ENCODE data around the gene SORCS2.

SORCS2 gene

GRCh38 chr4:7649741-7650531 is 457.6 kb downstream of the SORCS2 start:
- no peak for DNase-seq

DNA sequence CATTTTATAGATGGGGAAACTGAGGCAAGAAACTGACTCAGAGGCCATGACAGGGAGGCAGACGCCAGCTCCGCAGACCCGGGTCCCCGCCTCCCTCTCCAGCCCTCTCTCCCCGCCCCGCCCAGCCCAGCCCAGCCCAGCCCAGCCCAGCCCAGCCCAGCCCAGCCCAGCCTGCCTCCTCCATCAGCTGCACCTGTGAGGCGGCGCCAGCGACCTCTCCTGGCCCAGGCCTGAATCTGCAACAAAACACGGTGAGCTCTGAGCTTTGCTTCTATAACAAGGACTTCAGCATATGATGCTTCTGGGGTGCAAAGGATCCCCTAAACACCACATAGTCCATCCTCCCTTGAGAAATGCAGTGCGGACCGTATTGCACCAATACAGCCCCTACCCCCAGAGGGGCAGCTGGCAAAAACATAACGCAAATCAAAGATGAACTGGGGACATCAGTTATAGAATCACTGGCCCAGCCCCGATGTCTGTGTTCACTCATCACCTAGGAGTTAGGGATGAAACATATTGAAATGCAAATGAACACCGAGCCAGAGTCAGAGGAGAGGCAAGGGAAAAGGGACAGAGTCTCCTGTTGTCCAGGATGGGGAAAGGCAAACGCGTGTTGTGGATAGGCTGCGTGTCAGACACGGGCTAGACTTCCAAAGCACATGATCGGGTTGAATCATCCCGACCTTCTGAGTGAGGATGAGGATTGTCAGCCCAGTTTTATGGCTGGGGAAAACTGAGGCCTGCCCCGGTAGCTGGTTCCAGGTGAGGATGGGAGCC is 458.5 kb downstream of the SORCS2 start:
- DNase-seq: no peak

DNA sequence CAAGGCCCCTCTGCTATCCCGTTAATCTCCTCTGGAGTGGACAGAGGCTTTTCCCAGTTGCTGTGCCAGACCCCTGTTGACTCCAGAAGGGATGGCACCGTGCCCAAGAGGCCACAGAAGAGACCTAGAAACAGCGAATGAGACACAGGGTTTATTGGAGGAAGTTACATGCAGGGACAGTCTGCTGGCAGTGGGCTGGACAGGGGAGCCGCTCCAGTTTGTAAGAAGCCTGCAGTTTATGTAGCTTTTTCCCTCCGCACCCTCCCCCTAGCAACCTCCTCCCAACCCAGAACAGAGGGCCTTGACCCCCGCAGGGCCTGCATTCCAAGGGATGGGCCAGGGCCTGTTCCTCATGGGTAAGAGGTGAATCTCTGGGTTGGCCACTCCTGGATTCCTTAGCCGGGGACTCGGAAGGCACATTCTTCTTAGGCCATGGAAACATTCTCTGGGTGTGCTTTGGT is 459.2 kb downstream of the SORCS2 start:
- DNase-seq: no peak

- no peak for DNase-seq
Measured at GRCh38 chr4:7652006-7652405, 459.7 kb downstream of the SORCS2 start.

DNA sequence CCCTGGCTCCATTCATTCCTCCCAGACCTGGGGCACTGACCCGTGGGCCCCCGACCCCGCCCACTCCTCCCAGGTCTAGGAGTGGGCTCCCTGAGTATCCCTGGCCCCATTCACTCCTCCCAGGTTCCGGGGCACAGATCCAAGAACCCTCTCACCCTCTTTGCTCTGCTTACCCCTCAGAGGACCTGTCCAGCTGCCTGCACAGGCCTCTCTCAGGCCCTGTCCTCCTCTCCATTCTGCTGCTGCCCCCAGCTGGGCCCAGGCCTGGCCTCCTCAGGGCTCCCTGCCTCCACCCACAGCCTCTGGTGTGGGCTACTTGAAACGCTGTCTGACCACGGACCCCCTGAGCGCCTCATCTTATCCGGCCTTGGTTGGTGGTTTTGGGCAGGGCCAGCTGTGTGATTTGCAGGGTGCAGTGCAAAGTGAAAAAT is 460.1 kb downstream of the SORCS2 start:
- DNase-seq: no peak

- DNase-seq: no peak
Measured at GRCh38 chr4:7652906-7653305, 460.6 kb downstream of the SORCS2 start.

DNA sequence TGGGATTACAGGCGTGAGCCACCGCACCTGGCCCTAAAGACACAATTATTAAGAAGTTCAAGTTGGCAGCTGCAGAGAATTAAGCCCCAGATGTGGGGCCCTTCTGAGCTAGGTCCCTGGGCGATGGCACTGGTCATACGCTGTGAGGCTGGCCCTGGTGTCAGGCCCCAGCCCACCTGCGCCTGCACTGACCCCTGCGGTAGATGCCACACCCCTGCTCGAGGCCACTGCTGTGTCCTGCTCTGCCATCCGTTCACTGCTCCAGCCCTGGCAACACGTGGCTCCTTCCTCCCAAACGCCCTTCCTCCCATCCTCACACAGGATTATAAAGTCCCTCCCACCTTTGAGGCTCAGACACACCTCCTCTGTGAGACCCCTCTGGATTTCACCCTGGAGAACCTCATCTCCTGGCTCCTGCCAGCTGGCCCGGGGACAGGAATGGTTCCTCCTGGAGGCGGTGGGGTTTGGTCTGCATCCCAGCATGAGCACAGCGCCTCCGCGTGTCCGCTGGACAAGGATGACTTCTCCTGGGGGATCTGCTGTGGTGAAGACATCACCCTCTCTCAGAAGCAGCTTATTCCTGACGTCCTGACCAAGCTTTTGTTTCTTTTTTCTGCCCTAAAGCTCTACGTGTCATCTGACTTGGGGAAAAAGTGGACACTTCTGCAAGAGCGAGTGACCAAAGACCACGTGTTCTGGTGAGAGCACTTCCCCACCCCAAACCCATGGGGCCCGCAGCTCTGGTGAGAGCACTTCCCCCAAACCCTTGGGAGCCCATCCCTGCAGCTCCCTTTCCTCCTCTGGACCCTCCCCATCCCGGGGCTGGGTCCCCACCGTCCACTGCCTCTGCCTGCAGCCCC is 461.4 kb downstream of the SORCS2 start:
- no peak for DNase-seq

DNA sequence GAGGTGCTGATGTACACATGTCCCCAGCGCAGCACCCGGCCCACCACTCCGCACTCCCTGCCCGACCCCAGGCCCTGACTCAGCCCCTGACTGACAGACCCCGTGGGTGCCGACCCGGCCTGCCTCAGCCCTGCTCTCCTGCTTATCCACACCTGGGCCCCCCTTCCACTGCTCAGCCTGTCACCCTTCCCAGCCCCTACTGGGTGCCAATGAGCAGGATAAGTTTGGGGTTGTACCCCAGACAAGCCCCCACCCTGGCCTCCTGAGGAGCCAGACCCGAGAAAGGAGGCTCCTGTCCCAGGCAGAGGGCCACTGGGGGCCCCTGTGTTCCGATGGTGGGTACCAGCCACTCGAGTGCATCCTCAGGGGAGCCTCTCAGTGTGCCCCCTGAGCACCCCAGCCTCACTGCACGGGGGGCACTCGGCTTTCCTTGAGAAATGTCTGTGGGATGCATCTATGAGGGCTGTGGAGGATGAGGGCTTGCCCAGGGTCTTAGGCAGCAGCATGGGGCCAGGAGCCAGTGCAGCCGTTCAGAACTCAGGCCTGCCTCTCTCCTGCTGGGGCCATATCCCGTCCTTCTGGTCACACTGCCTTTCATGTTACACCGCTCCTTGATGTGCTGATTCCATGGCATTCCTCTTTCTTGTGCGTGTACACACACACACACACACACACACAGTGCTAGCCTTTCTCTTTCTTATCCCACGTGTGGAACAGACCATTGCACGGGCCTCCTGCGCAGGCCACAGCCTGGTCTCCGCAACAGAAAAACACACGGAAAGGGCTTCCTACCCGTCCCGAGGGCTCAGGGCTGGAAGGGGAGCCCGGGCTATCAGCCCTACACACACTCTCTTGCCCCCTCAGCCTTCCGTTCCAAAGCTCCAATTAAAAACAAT is 462.5 kb downstream of the SORCS2 start:
- no peak for DNase-seq

- DNase-seq: no peak
Measured at GRCh38 chr4:7655511-7656243, 463.3 kb downstream of the SORCS2 start.

DNA sequence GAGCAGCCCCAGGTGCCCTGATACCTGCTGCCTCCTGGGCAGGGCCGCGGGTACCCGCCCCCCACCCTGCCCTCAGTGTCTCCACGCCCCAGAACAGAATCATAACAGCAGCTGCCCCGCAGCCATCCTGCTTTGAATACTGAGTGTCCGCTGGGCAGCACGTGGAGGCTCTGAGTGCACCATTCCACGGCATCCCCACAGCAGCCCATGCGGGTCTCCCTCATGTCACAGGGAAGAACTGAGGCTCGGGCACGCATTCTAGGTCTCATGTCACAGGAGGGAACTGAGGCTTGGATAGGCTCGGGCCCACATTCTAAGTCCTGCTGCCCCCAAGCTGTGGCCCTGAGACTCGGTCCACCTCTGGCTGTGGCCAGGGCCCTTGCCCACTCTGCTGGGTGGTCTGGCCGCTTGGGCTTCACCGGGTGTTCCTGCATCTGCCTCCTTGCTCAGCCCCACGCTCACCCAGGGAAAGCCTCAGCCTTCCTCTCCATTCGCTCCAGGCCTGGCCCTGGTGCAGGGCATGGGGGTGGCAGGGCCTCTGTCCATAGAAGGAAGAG is 464.0 kb downstream of the SORCS2 start:
- no peak for DNase-seq

GRCh38 chr4:7657545-7658297 is 465.4 kb downstream of the SORCS2 start:
- no peak for DNase-seq

- no peak for DNase-seq
Measured at GRCh38 chr4:7658341-7659204, 466.2 kb downstream of the SORCS2 start.

DNA sequence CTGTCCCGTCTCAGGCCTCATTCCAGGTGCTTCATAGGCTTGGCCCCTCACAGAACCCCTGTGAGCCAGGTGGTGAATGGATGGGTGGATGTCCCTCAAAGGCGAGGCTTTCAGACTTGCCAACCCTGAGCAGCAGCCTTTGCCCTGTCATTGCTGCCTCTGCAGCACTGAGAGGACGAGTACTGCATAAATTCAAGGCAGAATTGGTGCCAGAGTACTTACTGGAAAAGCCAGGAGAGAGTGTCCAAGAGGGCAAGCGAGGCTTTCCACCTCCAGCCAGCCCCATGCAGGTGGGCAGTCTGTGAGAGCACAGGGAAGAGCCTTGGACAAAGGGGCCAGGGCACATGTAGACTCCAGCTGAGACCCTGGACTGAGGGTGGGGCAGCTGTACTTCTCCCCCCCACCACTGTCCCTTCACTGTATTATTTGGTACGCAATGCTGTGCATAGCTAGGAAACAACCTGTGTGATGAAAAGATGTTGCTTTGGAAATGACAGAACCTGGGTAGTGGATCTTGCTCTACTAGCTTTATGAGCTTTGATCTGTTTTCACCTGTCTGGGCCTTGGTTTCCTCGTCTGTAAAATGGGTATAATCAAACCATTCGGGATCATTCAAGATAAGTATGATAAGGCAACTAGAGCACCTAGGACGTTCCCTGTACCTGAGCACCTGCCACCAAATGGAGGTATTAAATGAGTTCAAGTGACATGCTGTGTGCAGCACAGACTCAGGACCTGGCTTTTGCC is 467.3 kb downstream of the SORCS2 start:
- no peak for DNase-seq

- DNase-seq: no peak
Measured at GRCh38 chr4:7660176-7661039, 468.1 kb downstream of the SORCS2 start.

DNA sequence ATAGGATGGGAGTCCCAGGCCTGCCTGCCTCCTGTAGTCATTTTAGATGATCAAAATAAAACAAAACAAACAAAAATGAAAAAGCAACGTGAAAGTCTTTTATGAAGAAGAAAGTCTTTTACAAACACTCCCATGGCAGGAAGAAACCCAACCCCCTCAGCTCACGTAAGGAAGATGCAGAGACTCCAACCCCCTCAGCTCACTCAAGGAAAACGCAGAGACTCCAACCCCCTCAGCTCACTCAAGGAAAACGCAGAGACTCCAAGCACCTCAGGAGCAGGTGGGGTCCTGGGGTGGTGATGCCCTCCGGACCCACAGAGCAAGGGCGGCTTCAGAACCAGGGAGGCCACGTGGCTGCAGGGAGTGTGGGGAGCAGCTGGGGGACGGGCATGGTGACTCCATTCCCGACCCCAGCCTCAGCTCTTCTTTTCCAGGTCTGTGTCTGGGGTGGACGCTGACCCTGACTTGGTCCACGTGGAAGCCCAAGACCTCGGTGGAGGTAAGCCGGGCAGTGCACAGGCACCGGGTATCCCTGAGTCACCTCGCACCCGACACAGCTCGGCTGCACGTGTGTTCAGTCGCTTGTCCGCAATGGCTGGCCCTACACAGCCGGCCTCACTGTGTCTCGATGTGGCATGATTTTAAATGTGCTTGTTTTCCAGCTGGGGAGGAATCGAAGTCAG is 468.9 kb downstream of the SORCS2 start:
- DNase-seq: no peak

DNA sequence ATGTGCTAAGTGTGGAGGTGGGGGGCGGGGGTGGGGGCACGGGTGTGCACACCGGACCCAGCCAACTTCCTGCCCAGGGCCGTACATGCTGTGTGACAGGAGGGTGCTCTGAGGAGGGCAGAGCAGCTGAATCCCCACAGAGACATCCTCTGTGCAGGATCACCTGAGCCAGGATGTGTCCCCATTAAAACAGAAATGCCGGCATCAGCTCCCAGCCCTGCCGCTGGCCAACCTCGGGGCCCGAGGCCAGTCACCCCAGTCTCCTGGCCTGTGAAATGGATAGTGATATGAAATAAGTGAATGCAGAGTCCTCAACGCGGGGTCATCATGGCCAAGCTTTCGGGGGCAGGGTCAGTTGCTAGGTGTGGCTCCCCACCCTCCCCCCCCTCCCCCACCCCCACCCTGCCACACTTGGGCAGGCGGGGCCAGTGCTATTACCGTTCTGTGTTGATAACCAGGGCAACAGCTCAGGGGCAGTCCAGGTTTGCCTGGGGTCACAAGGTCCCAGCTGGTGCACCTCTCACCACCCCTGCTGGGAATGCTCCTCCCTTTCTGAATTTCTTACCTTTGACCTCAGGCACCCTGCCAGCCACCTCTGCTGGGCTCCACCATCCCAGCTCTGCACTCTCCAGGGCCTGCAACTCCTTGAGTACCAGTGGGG is 469.6 kb downstream of the SORCS2 start:
- no peak for DNase-seq

Data from DMS79 (cell line).